ENCODE data around the gene CDH4. TPM values are rescaled to one million over a fixed set of nuclear protein-coding genes. Genes with fewer than 3 reads are reported as not detected.

Gene CDH4
- total RNA-seq, 1 experiment from 2014 or later: 5.3 TPM

DNA sequence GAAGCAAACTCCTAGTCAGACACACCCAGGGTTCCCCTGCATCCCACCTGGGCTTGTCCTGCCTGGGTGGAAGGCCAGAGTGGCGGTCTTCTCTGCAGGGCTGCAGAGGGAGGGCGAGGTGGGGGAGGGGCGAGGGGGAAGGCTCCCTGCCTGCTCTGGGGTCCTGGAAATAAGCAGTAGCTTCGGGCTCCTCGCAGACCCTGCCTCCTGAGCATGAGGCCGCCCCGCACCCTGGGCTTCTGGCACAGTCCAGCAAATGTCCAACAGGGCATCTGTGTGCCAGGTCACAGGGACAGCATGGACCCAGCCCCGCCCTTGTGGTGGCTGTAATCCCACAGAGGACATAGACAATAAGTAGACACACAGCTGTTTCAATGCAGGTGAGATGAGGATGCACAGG, 619.9 kb downstream of the CDH4 start (continued):
- TF ChIP-seq, protein P1, sequence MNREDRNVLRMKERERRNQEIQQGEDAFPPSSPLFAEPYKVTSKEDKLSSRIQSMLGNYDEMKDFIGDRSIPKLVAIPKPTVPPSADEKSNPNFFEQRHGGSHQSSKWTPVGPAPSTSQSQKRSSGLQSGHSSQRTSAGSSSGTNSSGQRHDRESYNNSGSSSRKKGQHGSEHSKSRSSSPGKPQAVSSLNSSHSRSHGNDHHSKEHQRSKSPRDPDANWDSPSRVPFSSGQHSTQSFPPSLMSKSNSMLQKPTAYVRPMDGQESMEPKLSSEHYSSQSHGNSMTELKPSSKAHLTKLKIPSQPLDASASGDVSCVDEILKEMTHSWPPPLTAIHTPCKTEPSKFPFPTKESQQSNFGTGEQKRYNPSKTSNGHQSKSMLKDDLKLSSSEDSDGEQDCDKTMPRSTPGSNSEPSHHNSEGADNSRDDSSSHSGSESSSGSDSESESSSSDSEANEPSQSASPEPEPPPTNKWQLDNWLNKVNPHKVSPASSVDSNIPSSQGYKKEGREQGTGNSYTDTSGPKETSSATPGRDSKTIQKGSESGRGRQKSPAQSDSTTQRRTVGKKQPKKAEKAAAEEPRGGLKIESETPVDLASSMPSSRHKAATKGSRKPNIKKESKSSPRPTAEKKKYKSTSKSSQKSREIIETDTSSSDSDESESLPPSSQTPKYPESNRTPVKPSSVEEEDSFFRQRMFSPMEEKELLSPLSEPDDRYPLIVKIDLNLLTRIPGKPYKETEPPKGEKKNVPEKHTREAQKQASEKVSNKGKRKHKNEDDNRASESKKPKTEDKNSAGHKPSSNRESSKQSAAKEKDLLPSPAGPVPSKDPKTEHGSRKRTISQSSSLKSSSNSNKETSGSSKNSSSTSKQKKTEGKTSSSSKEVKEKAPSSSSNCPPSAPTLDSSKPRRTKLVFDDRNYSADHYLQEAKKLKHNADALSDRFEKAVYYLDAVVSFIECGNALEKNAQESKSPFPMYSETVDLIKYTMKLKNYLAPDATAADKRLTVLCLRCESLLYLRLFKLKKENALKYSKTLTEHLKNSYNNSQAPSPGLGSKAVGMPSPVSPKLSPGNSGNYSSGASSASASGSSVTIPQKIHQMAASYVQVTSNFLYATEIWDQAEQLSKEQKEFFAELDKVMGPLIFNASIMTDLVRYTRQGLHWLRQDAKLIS (CRISPR knock-in tag; IDR thresholded peaks at IDR 0.05; ENCODE audit: borderline replicate concordance): no peak
- TF ChIP-seq ZNF121 (CRISPR knock-in tag; IDR thresholded peaks at IDR 0.05) (no peak), MXD4 (CRISPR knock-in tag; IDR thresholded peaks at IDR 0.05; ENCODE audit: borderline replicate concordance) (no peak), KAT7 (CRISPR knock-in tag; IDR thresholded peaks at IDR 0.05; ENCODE audit: borderline replicate concordance) (no peak), ZNF512 (CRISPR knock-in tag; IDR thresholded peaks at IDR 0.05; ENCODE audit: borderline replicate concordance) (no peak), IRF2 (CRISPR knock-in tag; IDR thresholded peaks at IDR 0.05; ENCODE audit: borderline replicate concordance, low read depth) (no peak), JAZF1 (CRISPR knock-in tag; IDR thresholded peaks at IDR 0.05) (no peak), ESRRA (CRISPR knock-in tag; IDR thresholded peaks at IDR 0.05; ENCODE audit: borderline replicate concordance) (no peak), AR (CRISPR knock-in tag; IDR thresholded peaks at IDR 0.05) (no peak)
- TF ChIP-seq, protein P2, sequence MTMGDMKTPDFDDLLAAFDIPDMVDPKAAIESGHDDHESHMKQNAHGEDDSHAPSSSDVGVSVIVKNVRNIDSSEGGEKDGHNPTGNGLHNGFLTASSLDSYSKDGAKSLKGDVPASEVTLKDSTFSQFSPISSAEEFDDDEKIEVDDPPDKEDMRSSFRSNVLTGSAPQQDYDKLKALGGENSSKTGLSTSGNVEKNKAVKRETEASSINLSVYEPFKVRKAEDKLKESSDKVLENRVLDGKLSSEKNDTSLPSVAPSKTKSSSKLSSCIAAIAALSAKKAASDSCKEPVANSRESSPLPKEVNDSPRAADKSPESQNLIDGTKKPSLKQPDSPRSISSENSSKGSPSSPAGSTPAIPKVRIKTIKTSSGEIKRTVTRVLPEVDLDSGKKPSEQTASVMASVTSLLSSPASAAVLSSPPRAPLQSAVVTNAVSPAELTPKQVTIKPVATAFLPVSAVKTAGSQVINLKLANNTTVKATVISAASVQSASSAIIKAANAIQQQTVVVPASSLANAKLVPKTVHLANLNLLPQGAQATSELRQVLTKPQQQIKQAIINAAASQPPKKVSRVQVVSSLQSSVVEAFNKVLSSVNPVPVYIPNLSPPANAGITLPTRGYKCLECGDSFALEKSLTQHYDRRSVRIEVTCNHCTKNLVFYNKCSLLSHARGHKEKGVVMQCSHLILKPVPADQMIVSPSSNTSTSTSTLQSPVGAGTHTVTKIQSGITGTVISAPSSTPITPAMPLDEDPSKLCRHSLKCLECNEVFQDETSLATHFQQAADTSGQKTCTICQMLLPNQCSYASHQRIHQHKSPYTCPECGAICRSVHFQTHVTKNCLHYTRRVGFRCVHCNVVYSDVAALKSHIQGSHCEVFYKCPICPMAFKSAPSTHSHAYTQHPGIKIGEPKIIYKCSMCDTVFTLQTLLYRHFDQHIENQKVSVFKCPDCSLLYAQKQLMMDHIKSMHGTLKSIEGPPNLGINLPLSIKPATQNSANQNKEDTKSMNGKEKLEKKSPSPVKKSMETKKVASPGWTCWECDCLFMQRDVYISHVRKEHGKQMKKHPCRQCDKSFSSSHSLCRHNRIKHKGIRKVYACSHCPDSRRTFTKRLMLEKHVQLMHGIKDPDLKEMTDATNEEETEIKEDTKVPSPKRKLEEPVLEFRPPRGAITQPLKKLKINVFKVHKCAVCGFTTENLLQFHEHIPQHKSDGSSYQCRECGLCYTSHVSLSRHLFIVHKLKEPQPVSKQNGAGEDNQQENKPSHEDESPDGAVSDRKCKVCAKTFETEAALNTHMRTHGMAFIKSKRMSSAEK (CRISPR knock-in tag; IDR thresholded peaks at IDR 0.05; ENCODE audit: borderline replicate concordance): no peak
- TF ChIP-seq, protein P3, sequence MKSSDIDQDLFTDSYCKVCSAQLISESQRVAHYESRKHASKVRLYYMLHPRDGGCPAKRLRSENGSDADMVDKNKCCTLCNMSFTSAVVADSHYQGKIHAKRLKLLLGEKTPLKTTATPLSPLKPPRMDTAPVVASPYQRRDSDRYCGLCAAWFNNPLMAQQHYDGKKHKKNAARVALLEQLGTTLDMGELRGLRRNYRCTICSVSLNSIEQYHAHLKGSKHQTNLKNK (CRISPR knock-in tag; IDR thresholded peaks at IDR 0.05): no peak

- DNase-seq (ENCODE audit: low spot score) (no peak), ATAC-seq (no peak)
- POLR2A ChIA-PET: no interaction called here
- peaks cover 6% of the 10 kb centered on the region for H3K36me3 Mint-ChIP-seq
- no peak overlapping the region for H3K4me3 Mint-ChIP-seq
- no peak overlapping the region for H3K27ac Mint-ChIP-seq
- H3K4me1 Mint-ChIP-seq: no peaks in the 10 kb centered on the region
- CTCF ChIA-PET: no interaction called here
- peaks cover 7% of the 10 kb centered on the region for H3K27me3 Mint-ChIP-seq (ENCODE audit: low read depth)
- peaks cover 12% of the 10 kb centered on the region for H3K9me3 Mint-ChIP-seq
- no peak for TF ChIP-seq GABPB1 (CRISPR knock-in tag; IDR thresholded peaks at IDR 0.05)
- no peak for TF ChIP-seq ETV6 (CRISPR knock-in tag; IDR thresholded peaks at IDR 0.05)
- TF ChIP-seq JUN (CRISPR knock-in tag; IDR thresholded peaks at IDR 0.05): no peak
- TF ChIP-seq ERG (CRISPR knock-in tag; IDR thresholded peaks at IDR 0.05): no peak
- no peak for TF ChIP-seq AR (CRISPR knock-in tag; IDR thresholded peaks at IDR 0.05)
- TF ChIP-seq, protein P4, sequence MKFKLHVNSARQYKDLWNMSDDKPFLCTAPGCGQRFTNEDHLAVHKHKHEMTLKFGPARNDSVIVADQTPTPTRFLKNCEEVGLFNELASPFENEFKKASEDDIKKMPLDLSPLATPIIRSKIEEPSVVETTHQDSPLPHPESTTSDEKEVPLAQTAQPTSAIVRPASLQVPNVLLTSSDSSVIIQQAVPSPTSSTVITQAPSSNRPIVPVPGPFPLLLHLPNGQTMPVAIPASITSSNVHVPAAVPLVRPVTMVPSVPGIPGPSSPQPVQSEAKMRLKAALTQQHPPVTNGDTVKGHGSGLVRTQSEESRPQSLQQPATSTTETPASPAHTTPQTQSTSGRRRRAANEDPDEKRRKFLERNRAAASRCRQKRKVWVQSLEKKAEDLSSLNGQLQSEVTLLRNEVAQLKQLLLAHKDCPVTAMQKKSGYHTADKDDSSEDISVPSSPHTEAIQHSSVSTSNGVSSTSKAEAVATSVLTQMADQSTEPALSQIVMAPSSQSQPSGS (CRISPR knock-in tag; IDR thresholded peaks at IDR 0.05; ENCODE audit: borderline replicate concordance, low read depth): no peak
Measured at GRCh38 chr20:61872371-61872900, 620.4 kb downstream of the CDH4 start.
